Mesendoderm (in vitro differentiated cells): ENCODE results near the gene KPNA3.

Experiments used
- DNase-seq: peaks from one replicate; pipeline ENCODE4 v3.0.0; 2013
- H2AK5ac ChIP-seq: 2 replicates; pipeline ENCODE4 v1.6.1; 2013; ENCODE audit warnings: low read length, inconsistent platforms
- H2BK120ac ChIP-seq: 2 replicates; pipeline ENCODE4 v1.6.1; 2013; ENCODE audit warnings: low read depth, mild to moderate bottlenecking, low read length, moderate library complexity, mixed read lengths
- H2BK15ac ChIP-seq: replicated peaks from 2 replicates; pipeline ENCODE4 v1.6.1; 2013; ENCODE audit warnings: low read depth, mild to moderate bottlenecking, moderate library complexity
- H2BK5ac ChIP-seq: 2 replicates; pipeline ENCODE4 v1.6.1; 2013; ENCODE audit warnings: low read length, inconsistent platforms
- H3K18ac ChIP-seq: 2 replicates; pipeline ENCODE4 v1.6.1; 2013; ENCODE audit warnings: mild to moderate bottlenecking, low read length, mixed read lengths
- H3K23ac ChIP-seq: one replicate; pipeline ENCODE4 v1.6.1; 2013; ENCODE audit warnings: low read length
- H3K27ac ChIP-seq: 2 replicates; pipeline ENCODE4 v1.5.1; 2013; ENCODE audit warnings: low read depth, mild to moderate bottlenecking, inconsistent platforms, low read length, moderate library complexity
- H3K27me3 ChIP-seq: 2 replicates; pipeline ENCODE4 v1.6.1; 2013; ENCODE audit warnings: low read length, control low read depth, mild to moderate bottlenecking, inconsistent platforms; ENCODE audit not compliant: insufficient read depth, poor library complexity
- H3K36me3 ChIP-seq: 2 replicates; pipeline ENCODE4 v1.6.1; 2013; ENCODE audit warnings: low read length, inconsistent platforms; ENCODE audit not compliant: control insufficient read depth, insufficient read depth
- H3K4ac ChIP-seq: one replicate; pipeline ENCODE4 v1.6.1; 2013; ENCODE audit warnings: low read depth, mild to moderate bottlenecking, low read length, moderate library complexity
- H3K4me1 ChIP-seq: 2 replicates; pipeline ENCODE4 v1.6.1; 2013; ENCODE audit warnings: low read depth, low read length, inconsistent platforms; ENCODE audit not compliant: control insufficient read depth
- H3K4me2 ChIP-seq: 2 replicates; pipeline ENCODE4 v1.6.1; 2013; ENCODE audit warnings: low read length
- H3K4me3 ChIP-seq: 2 replicates; pipeline ENCODE4 v1.5.1; 2013; ENCODE audit warnings: mild to moderate bottlenecking, low read length
- H3K56ac ChIP-seq: one replicate; pipeline ENCODE4 v1.6.1; 2013; ENCODE audit warnings: low read length
- H3K79me1 ChIP-seq: 2 replicates; pipeline ENCODE4 v1.6.1; 2013; ENCODE audit warnings: low read length, inconsistent platforms
- H3K79me2 ChIP-seq: 2 replicates; pipeline ENCODE4 v1.6.1; 2013; ENCODE audit warnings: mild to moderate bottlenecking, low read length; ENCODE audit not compliant: control insufficient read depth, insufficient read depth
- H3K9ac ChIP-seq: 2 replicates; pipeline ENCODE4 v1.6.1; 2013; ENCODE audit warnings: low read length, inconsistent platforms
- H4K5ac ChIP-seq: one replicate; pipeline ENCODE4 v1.6.1; 2013; ENCODE audit warnings: low read length
- H4K8ac ChIP-seq: one replicate; pipeline ENCODE4 v1.6.1; 2013; ENCODE audit warnings: low read depth, mild to moderate bottlenecking, control low read depth, low read length, moderate library complexity
- WGBS: extraction: QIAGEN DNeasy Blood & Tissue Kit; methylation state at CpG from one replicate; pipeline ENCODE4 v1.1.7; 2013; ENCODE audit warnings: low lambda C conversion rate, missing lambda C conversion rate; ENCODE audit not compliant: insufficient coverage; ENCODE audit errors: extremely low coverage; 5-methylcytosine and 5-hydroxymethylcytosine counted together

KPNA3 gene

DNA sequence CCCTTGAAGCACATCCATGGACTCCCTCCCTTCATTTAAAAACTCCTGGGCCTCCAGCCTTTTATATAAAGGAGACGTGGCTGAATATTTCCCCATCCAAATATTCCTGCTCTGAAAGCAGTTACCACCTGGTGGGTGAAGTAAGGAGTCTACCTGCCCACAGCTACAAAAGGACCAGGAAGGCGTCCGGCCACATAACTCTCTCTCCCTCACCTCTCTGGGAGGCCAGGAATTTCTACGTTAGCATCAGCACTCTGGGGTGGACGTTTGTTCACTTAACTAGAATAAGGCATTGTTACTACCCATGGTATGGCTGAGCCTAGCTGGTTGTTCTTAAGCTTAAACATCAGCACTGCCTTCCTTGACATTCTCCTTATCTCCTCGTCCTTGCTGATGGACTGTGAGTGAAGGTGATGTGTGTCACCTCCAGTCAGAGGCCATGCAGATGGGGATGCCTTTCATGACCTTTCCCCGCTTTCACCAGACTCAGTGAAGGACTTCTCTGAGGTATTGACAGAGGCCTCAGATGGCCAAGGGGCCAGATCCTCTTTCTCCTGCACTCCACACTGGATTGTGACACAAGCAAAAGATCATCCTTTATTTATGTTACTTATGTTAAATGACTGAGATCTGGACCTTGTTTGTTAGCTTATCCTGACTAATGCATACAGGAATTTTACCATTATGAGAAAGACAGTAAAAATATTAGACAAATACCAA is 22.2 kb upstream of the KPNA3 start:
- no peaks in the 10 kb centered on the region for H3K79me2 ChIP-seq
- H3K4ac ChIP-seq, result no peak overlapping the region
- H3K4me1 ChIP-seq, result no peaks in the 10 kb centered on the region
- no peak overlapping the region for H3K27ac ChIP-seq
- no peak overlapping the region for H3K4me3 ChIP-seq
- H3K4me2 ChIP-seq, result no peak overlapping the region
- H3K79me1 ChIP-seq, result no peaks in the 10 kb centered on the region
- no peak overlapping the region for H3K9ac ChIP-seq
- no CpG with 5 or more reads among the region's 7 CpGs for WGBS
- H2BK15ac ChIP-seq, result no peak overlapping the region
- no peak overlapping the region for H4K5ac ChIP-seq
- H4K8ac ChIP-seq, result no peak overlapping the region
- H2BK120ac ChIP-seq, result no peak overlapping the region
- DNase-seq, result no peak
- no peak overlapping the region for H3K56ac ChIP-seq
- H2BK5ac ChIP-seq, result no peak overlapping the region
- H3K18ac ChIP-seq, result no peak overlapping the region
- no peak overlapping the region for H3K23ac ChIP-seq
- H3K27me3 ChIP-seq, result peaks cover 2% of the 10 kb centered on the region
- H2AK5ac ChIP-seq, result no peak overlapping the region
- no peaks in the 10 kb centered on the region for H3K36me3 ChIP-seq

DNA sequence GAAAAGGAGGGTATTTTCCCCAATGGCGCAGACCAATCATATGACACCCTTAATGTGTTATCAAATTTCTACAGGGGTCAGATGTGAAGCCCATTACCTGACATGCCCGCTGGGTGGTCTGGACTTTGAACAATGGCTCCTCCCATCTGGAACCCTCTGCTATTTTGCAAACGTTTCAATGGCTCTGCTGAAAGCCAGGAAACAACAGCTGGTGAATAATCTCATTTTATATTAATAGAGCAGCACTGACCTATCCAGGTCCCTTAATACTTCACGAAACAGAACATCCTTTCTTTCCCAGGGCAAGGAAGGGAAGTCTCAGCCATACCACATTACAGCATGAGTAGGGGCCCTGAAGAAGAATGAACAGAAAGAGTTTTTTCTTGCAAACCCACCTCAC is 20.3 kb upstream of the KPNA3 start:
- Histone ChIP-seq H4K8ac (no peak overlapping the region), H2BK5ac (no peak overlapping the region), H2AK5ac (no peak overlapping the region), H3K27ac (no peak overlapping the region), H3K4me3 (no peak overlapping the region), H3K23ac (no peak overlapping the region), H3K27me3 (peaks cover 2% of the 10 kb centered on the region), H2BK15ac (no peak overlapping the region), H3K4me2 (no peak overlapping the region), H4K5ac (no peak overlapping the region), H3K18ac (no peak overlapping the region), H3K4me1 (no peaks in the 10 kb centered on the region), H3K79me1 (no peaks in the 10 kb centered on the region), H3K79me2 (no peaks in the 10 kb centered on the region), H3K9ac (no peak overlapping the region), H3K36me3 (no peaks in the 10 kb centered on the region), H2BK120ac (no peak overlapping the region), H3K56ac (no peak overlapping the region), H3K4ac (no peak overlapping the region)
- WGBS, result no CpG with 5 or more reads among the region's 4 CpGs
- DNase-seq, result no peak

GRCh38 chr13:49811527-49811908 is 19.0 kb upstream of the KPNA3 start:
- no CpG with 5 or more reads among the region's 4 CpGs for WGBS
- H3K27me3 ChIP-seq, result peaks cover 2% of the 10 kb centered on the region

GRCh38 chr13:49810567-49811526 is 18.4 kb upstream of the KPNA3 start:
- H3K4ac ChIP-seq, result no peak overlapping the region
- H3K79me1 ChIP-seq, result no peaks in the 10 kb centered on the region
- H2BK15ac ChIP-seq, result no peak overlapping the region
- no peaks in the 10 kb centered on the region for H3K79me2 ChIP-seq
- no peak overlapping the region for H3K18ac ChIP-seq
- no peak overlapping the region for H3K23ac ChIP-seq
- DNase-seq, result no peak
- no peak overlapping the region for H3K27ac ChIP-seq
- H4K5ac ChIP-seq, result no peak overlapping the region
- H3K36me3 ChIP-seq, result no peaks in the 10 kb centered on the region
- no peak overlapping the region for H3K9ac ChIP-seq
- no peak overlapping the region for H3K4me3 ChIP-seq
- H2AK5ac ChIP-seq, result no peak overlapping the region
- peaks cover 2% of the 10 kb centered on the region for H3K27me3 ChIP-seq
- H2BK120ac ChIP-seq, result no peak overlapping the region
- H3K56ac ChIP-seq, result no peak overlapping the region
- no peak overlapping the region for H4K8ac ChIP-seq
- WGBS, result no CpG with 5 or more reads among the region's 6 CpGs
- no peak overlapping the region for H3K4me2 ChIP-seq
- no peaks in the 10 kb centered on the region for H3K4me1 ChIP-seq
- H2BK5ac ChIP-seq, result no peak overlapping the region

More at GRCh38 chr13:49811527-49811908, 19.0 kb upstream of the KPNA3 start:
- Histone ChIP-seq H2BK120ac (no peak overlapping the region), H3K18ac (no peak overlapping the region), H2BK5ac (no peak overlapping the region), H3K56ac (no peak overlapping the region), H2BK15ac (no peak overlapping the region), H4K8ac (no peak overlapping the region), H3K4me1 (no peaks in the 10 kb centered on the region), H2AK5ac (no peak overlapping the region), H3K4me2 (no peak overlapping the region), H3K23ac (no peak overlapping the region), H3K9ac (no peak overlapping the region), H3K4ac (no peak overlapping the region), H3K79me2 (no peaks in the 10 kb centered on the region), H4K5ac (no peak overlapping the region), H3K27ac (no peak overlapping the region), H3K4me3 (no peak overlapping the region), H3K79me1 (no peaks in the 10 kb centered on the region), H3K36me3 (no peaks in the 10 kb centered on the region)
- DNase-seq, result no peak

GRCh38 chr13:49807681-49808080 is 15.2 kb upstream of the KPNA3 start:
- no peak overlapping the region for H3K56ac ChIP-seq
- no peak overlapping the region for H3K4me3 ChIP-seq
- H3K4me2 ChIP-seq, result no peak overlapping the region
- WGBS, result no CpG with 5 or more reads among the region's 6 CpGs
- no peaks in the 10 kb centered on the region for H3K79me1 ChIP-seq
- H3K4me1 ChIP-seq, result no peaks in the 10 kb centered on the region
- H2AK5ac ChIP-seq, result no peak overlapping the region
- H3K23ac ChIP-seq, result no peak overlapping the region
- no peaks in the 10 kb centered on the region for H3K79me2 ChIP-seq
- H3K36me3 ChIP-seq, result no peaks in the 10 kb centered on the region
- no peak overlapping the region for H3K27ac ChIP-seq
- H4K5ac ChIP-seq, result no peak overlapping the region
- no peak overlapping the region for H2BK5ac ChIP-seq
- no peak overlapping the region for H3K4ac ChIP-seq
- no peak overlapping the region for H2BK15ac ChIP-seq
- H3K9ac ChIP-seq, result no peak overlapping the region
- peaks cover 2% of the 10 kb centered on the region for H3K27me3 ChIP-seq
- H2BK120ac ChIP-seq, result no peak overlapping the region
- H4K8ac ChIP-seq, result no peak overlapping the region
- DNase-seq, result no peak
- H3K18ac ChIP-seq, result no peak overlapping the region
